ENCODE measurements around the gene RAB24.

RAB24 gene

GRCh38 chr5:177313561-177314259 is 10.2 kb upstream of the RAB24 start:
- no peak for TF ChIP-seq SIN3A (IDR thresholded peaks at IDR 0.05; ENCODE audit: borderline replicate concordance, insufficient read depth, low read length)
- TF ChIP-seq POLR2AphosphoS5 (IDR thresholded peaks at IDR 0.05; ENCODE audit: low read depth, low read length): no peak
- no peak for TF ChIP-seq FOXP2 (optimal IDR thresholded peaks at IDR 0.05; ENCODE audit: borderline replicate concordance, extremely low read depth, extremely low read length, insufficient read depth)
- no peak for TF ChIP-seq REST (IDR thresholded peaks at IDR 0.05; ENCODE audit: insufficient read depth in 1 of 2, low read depth in 2 of 2, low read length in 2 of 2)
- no peak for TF ChIP-seq TAF1 (IDR thresholded peaks at IDR 0.05; ENCODE audit: borderline replicate concordance, insufficient read depth, low read length)

- TF ChIP-seq REST (IDR thresholded peaks at IDR 0.05; ENCODE audit: insufficient read depth in 1 of 2, low read depth in 2 of 2, low read length in 2 of 2) (no peak), FOXP2 (optimal IDR thresholded peaks at IDR 0.05; ENCODE audit: borderline replicate concordance, extremely low read depth, extremely low read length, insufficient read depth) (no peak), TAF1 (IDR thresholded peaks at IDR 0.05; ENCODE audit: borderline replicate concordance, insufficient read depth, low read length) (no peak)
Measured at GRCh38 chr5:177312649-177313181, 9.2 kb upstream of the RAB24 start.

- TF ChIP-seq REST (IDR thresholded peaks at IDR 0.05; ENCODE audit: insufficient read depth in 1 of 2, low read depth in 2 of 2, low read length in 2 of 2) (no peak), FOXP2 (optimal IDR thresholded peaks at IDR 0.05; ENCODE audit: borderline replicate concordance, extremely low read depth, extremely low read length, insufficient read depth) (no peak), TAF1 (IDR thresholded peaks at IDR 0.05; ENCODE audit: borderline replicate concordance, insufficient read depth, low read length) (no peak), SIN3A (IDR thresholded peaks at IDR 0.05; ENCODE audit: borderline replicate concordance, insufficient read depth, low read length) (peak; percentile 46; the same call in 1 of the 2 replicates), POLR2AphosphoS5 (IDR thresholded peaks at IDR 0.05; ENCODE audit: low read depth, low read length) (no peak)
Measured at GRCh38 chr5:177311723-177312648, 8.5 kb upstream of the RAB24 start, which contains the start of gene MXD3. Gene MXD3, minus strand, starts transcription at chr5:177311898. Its CDS starts 68 bp downstream, at chr5:177311830.

GRCh38 chr5:177311392-177311722 is 7.8 kb upstream of the RAB24 start:
- TF ChIP-seq REST (IDR thresholded peaks at IDR 0.05; ENCODE audit: insufficient read depth in 1 of 2, low read depth in 2 of 2, low read length in 2 of 2): no peak

Measured in PFSK-1 (cell line).